Osteoblast (primary cell): ENCODE data around the gene ROCK2. TPM values are rescaled to one million over a fixed set of nuclear protein-coding genes. Genes with fewer than 3 reads are reported as not detected.

Experiments used
- DNase-seq: peaks from one replicate; pipeline ENCODE4 v3.0.0; 2011; ENCODE audit warnings: low spot score, mixed read lengths; ENCODE audit not compliant: insufficient read length; ENCODE audit errors: missing footprints
- H2AFZ ChIP-seq: 2 replicates; pipeline ENCODE4 v1.6.0; 2011; ENCODE audit warnings: mild to moderate bottlenecking, low read length
- H3K27ac ChIP-seq: 2 replicates; pipeline ENCODE4 v1.5.1; 2011; ENCODE audit warnings: mild to moderate bottlenecking, low read depth, low read length, moderate library complexity
- H3K27me3 ChIP-seq: 2 replicates; pipeline ENCODE4 v1.6.0; 2012; ENCODE audit warnings: mild to moderate bottlenecking, control low read depth, inconsistent platforms, low read length, moderate library complexity; ENCODE audit not compliant: insufficient read depth
- H3K36me3 ChIP-seq: 2 replicates; pipeline ENCODE4 v1.5.1; 2011; ENCODE audit warnings: mild to moderate bottlenecking, low read length, control low read depth, moderate library complexity; ENCODE audit not compliant: insufficient read depth
- H3K4me1 ChIP-seq: 2 replicates; pipeline ENCODE4 v1.5.1; 2011; ENCODE audit warnings: mild to moderate bottlenecking, low read length, control low read depth, moderate library complexity; ENCODE audit not compliant: insufficient read depth
- H3K4me2 ChIP-seq: 2 replicates; pipeline ENCODE4 v1.6.0; 2011; ENCODE audit warnings: mild to moderate bottlenecking, low read length; ENCODE audit not compliant: insufficient read depth
- H3K4me3 ChIP-seq: fragments of 200-600 bp; sonication (generic); 3 replicates; pipeline ENCODE4 v1.5.1; 2012; ENCODE audit warnings: mild to moderate bottlenecking, low read length, inconsistent platforms; ENCODE audit not compliant: insufficient read depth
- H3K79me2 ChIP-seq: 2 replicates; pipeline ENCODE4 v1.6.0; 2012; ENCODE audit warnings: mild to moderate bottlenecking, low read length, control low read depth, inconsistent platforms; ENCODE audit not compliant: insufficient read depth
- H3K9me3 ChIP-seq: 2 replicates; pipeline ENCODE4 v1.5.1; 2011; ENCODE audit warnings: low read depth, low read length, control low read depth
- H4K20me1 ChIP-seq: 2 replicates; pipeline ENCODE4 v1.6.0; 2012; ENCODE audit warnings: mild to moderate bottlenecking, low read length, control low read depth; ENCODE audit not compliant: insufficient read depth
- total RNA-seq: library from RNA; depleted of rRNA; stranded (reverse); fragments of >200 nt; gene quantifications from 2 replicates; pipeline ENCODE4 v1.2.3, GENCODE V29; 2012
- TF ChIP-seq, protein P1 (sequence below): IDR thresholded peaks from 2 replicates; pipeline ENCODE4 v1.5.1; 2011; ENCODE audit warnings: mild to moderate bottlenecking, low read depth, low read length, moderate library complexity; ENCODE audit errors: extremely low read depth

Gene ROCK2
- total RNA-seq, 1 donor = 59.7 TPM

DNA sequence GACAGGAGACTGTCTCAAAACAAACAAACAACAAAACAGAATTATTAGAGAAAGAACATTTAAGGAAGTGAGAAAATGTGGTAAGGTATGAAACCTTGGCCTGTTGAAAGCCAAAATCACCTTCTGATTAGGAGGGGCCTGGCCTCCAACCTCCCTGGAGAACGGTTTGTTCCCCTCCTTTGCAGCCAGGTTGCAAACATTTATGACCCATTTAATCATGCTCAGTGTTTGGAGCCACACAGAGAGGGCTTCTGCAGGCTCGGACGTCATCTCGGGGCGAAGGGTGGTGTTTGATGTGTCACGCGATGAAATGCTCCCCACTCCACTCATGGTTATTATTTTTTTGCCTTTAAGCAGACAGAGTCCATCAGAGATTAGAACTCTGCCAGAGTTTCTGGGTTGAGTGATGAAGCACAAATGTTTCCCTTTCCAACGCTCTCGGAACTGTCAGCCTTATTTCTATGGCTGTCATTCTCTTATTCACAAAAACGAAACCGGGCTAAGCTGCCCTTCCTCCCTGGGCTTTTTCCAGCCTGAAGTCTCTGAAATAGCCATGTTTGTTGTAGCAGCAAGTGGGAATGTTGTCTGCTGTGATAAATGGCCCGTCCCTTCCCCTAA is 33.6 kb upstream of the ROCK2 start:
- Histone ChIP-seq H3K4me2 (peak overlapping the region; percentile 50), H3K9me3 (no peaks in the 10 kb centered on the region), H3K27me3 (no peaks in the 10 kb centered on the region), H3K36me3 (no peaks in the 10 kb centered on the region), H3K79me2 (no peaks in the 10 kb centered on the region), H3K4me3 (peak overlapping the region; percentile 4), H3K4me1 (peaks cover 34% of the 10 kb centered on the region), H2AFZ (peak overlapping the region; percentile 69), H4K20me1 (no peaks in the 10 kb centered on the region), H3K27ac (peak overlapping the region; percentile 57)
- TF ChIP-seq, protein P1, sequence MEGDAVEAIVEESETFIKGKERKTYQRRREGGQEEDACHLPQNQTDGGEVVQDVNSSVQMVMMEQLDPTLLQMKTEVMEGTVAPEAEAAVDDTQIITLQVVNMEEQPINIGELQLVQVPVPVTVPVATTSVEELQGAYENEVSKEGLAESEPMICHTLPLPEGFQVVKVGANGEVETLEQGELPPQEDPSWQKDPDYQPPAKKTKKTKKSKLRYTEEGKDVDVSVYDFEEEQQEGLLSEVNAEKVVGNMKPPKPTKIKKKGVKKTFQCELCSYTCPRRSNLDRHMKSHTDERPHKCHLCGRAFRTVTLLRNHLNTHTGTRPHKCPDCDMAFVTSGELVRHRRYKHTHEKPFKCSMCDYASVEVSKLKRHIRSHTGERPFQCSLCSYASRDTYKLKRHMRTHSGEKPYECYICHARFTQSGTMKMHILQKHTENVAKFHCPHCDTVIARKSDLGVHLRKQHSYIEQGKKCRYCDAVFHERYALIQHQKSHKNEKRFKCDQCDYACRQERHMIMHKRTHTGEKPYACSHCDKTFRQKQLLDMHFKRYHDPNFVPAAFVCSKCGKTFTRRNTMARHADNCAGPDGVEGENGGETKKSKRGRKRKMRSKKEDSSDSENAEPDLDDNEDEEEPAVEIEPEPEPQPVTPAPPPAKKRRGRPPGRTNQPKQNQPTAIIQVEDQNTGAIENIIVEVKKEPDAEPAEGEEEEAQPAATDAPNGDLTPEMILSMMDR = no peak
- no peak for DNase-seq

- Histone ChIP-seq H3K9me3 (no peaks in the 10 kb centered on the region), H3K27ac (no peak overlapping the region), H3K36me3 (no peaks in the 10 kb centered on the region), H3K4me2 (no peak overlapping the region), H4K20me1 (no peaks in the 10 kb centered on the region), H3K79me2 (no peaks in the 10 kb centered on the region), H3K27me3 (no peaks in the 10 kb centered on the region), H2AFZ (peak overlapping the region; percentile 50), H3K4me3 (no peak overlapping the region), H3K4me1 (peaks cover 34% of the 10 kb centered on the region)
- TF ChIP-seq, protein P1 = no peak
- no peak for DNase-seq
Measured at GRCh38 chr2:11376071-11376470, 31.6 kb upstream of the ROCK2 start.

GRCh38 chr2:11375689-11376027 is 31.2 kb upstream of the ROCK2 start:
- no peaks in the 10 kb centered on the region for H3K79me2 ChIP-seq
- H3K4me2 ChIP-seq = no peak overlapping the region
- DNase-seq = no peak
- no peaks in the 10 kb centered on the region for H3K27me3 ChIP-seq
- no peaks in the 10 kb centered on the region for H3K9me3 ChIP-seq
- H3K4me1 ChIP-seq = peaks cover 34% of the 10 kb centered on the region
- TF ChIP-seq, protein P1 = no peak
- H2AFZ ChIP-seq = peak overlapping the region; percentile 50
- H3K27ac ChIP-seq = no peak overlapping the region
- H3K4me3 ChIP-seq = no peak overlapping the region
- H3K36me3 ChIP-seq = no peaks in the 10 kb centered on the region
- H4K20me1 ChIP-seq = no peaks in the 10 kb centered on the region

DNA sequence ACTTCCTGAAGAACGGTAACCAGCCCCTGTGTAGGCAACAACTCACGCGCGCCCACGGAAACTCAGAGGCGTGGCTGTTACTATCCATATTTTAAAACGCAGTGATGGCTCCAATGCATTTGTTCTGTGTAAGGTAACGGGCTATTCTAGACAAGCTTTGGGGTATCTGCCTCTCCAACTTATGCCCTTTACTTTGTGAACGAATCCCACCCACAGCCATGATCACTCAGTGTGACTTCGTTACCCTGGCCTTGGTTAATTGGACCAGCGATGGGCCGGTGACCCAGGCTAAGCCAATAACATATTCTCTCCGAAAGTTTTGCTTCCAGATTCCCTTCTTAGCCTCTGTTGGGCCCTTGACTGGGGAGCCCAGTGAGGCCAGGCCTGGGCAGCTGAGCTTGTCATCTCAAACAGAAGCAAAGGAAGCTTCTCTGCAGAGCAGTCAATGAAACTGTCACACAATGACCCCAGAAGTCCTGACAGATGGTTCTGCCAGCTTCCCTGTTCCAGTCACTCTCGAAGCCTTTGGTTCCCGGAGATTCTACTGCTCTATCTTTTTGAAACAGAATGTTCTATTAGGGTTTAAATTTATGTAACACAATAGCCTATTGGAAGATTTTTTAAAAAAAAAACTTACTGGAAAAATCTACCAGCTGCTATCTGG is 30.7 kb upstream of the ROCK2 start:
- no peak for DNase-seq
- H3K27me3 ChIP-seq = no peaks in the 10 kb centered on the region
- peak overlapping the region; percentile 62 for H3K4me3 ChIP-seq
- TF ChIP-seq, protein P1 = no peak
- H3K9me3 ChIP-seq = no peaks in the 10 kb centered on the region
- no peaks in the 10 kb centered on the region for H3K79me2 ChIP-seq
- no peaks in the 10 kb centered on the region for H3K36me3 ChIP-seq
- H4K20me1 ChIP-seq = no peaks in the 10 kb centered on the region
- peak overlapping the region; percentile 84 for H2AFZ ChIP-seq
- H3K27ac ChIP-seq = peak overlapping the region; percentile 95
- H3K4me1 ChIP-seq = peaks cover 34% of the 10 kb centered on the region
- H3K4me2 ChIP-seq = peak overlapping the region; percentile 86
